Body of pancreas (tissue), 4 donors: ENCODE measurements around the gene PARVG.

Experiments
- POLR2A ChIP-seq, 3 donors: fragments of 450-650 bp; IDR thresholded peaks; one replicate each; pipeline ENCODE4 v1.6.1; 2016; ENCODE audit warnings: antibody characterized with exemption in 3 of 3, mild to moderate bottlenecking in 2 of 3
- TF ChIP-seq, protein P1 (sequence below), 7 experiments: fragments of 450-650 bp in 4 of 7; fragments of 200-600 bp in 3 of 7; sonication (generic) in 3 of 7; IDR thresholded peaks; one replicate each; pipeline ENCODE4 v1.5.1; 2016 to 2019; ENCODE audit warnings: antibody characterized with exemption in 7 of 7

DNA sequence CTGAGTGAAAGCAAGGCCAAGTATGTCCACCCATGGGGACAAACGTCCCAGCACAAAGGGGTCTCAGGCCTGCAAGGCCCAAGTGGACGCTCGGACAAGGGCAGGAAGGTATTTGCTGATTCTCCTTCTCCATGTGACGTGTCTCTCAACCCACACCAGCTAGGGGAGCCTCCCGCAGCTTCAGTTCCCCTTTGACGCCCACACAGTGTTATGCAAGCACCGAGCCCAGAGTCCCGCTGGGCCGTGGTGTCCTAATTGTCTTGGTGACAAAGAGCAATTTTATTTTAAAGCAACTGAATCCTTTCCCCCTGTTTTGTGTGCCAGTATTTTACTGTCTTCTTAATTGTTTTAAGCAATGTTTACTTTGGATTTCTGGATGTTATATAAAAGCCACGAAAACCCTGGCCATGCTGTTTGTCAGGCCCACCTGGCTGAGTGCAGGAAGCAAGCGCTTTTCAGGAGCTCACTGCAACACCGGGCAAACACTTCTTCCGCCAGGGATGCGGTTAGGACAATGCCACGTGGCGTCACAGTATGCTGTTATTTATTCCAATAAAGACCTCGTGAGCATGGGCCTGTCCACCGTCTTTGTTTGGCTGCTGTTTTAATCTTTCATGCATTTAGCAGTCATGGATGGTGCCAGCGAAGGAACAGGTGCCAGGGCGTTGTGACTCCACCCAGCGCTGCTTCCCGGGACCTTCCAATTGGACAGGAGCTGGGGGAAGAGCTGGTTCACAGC, 8.2 kb upstream of the PARVG start:
- TF ChIP-seq, protein P1, sequence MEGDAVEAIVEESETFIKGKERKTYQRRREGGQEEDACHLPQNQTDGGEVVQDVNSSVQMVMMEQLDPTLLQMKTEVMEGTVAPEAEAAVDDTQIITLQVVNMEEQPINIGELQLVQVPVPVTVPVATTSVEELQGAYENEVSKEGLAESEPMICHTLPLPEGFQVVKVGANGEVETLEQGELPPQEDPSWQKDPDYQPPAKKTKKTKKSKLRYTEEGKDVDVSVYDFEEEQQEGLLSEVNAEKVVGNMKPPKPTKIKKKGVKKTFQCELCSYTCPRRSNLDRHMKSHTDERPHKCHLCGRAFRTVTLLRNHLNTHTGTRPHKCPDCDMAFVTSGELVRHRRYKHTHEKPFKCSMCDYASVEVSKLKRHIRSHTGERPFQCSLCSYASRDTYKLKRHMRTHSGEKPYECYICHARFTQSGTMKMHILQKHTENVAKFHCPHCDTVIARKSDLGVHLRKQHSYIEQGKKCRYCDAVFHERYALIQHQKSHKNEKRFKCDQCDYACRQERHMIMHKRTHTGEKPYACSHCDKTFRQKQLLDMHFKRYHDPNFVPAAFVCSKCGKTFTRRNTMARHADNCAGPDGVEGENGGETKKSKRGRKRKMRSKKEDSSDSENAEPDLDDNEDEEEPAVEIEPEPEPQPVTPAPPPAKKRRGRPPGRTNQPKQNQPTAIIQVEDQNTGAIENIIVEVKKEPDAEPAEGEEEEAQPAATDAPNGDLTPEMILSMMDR (IDR thresholded peaks at IDR 0.05), result no peak
- peak in 1 of 3 donors; percentile 18 for TF ChIP-seq POLR2A (IDR thresholded peaks at IDR 0.05)
